Karpas-422 (cell line): ENCODE measurements around the gene DNAAF5. TPM values are rescaled to one million over a fixed set of nuclear protein-coding genes. Genes with fewer than 3 reads are reported as not detected.

Source experiments
- DNase-seq: peaks from one replicate; pipeline ENCODE4 v3.0.0-alpha.2; 2015
- H2AFZ ChIP-seq: fragments of 200-600 bp; sonication (generic); 2 replicates; pipeline ENCODE4 v1.6.1; 2014; ENCODE audit warnings: antibody characterized with exemption, low read length, mixed read lengths
- H3K27ac ChIP-seq: fragments of 200-600 bp; sonication (generic); 2 replicates; pipeline ENCODE4 v1.5.1; 2014; ENCODE audit warnings: mild to moderate bottlenecking, low read length, moderate library complexity
- H3K27me3 ChIP-seq: fragments of 200-600 bp; sonication (generic); 2 replicates; pipeline ENCODE4 v1.6.1; 2014; ENCODE audit warnings: low read length, mixed read lengths
- H3K36me3 ChIP-seq: fragments of 200-600 bp; sonication (generic); 2 replicates; pipeline ENCODE4 v1.6.1; 2014; ENCODE audit warnings: low read length, mixed read lengths; ENCODE audit not compliant: insufficient read depth
- H3K4me1 ChIP-seq: fragments of 200-600 bp; sonication (generic); 2 replicates; pipeline ENCODE4 v1.6.1; 2014; ENCODE audit warnings: mild to moderate bottlenecking, low read length, mixed read lengths
- H3K4me2 ChIP-seq: fragments of 200-600 bp; sonication (generic); 2 replicates; pipeline ENCODE4 v1.6.1; 2014; ENCODE audit warnings: low read length, low read depth, mild to moderate bottlenecking; ENCODE audit not compliant: poor library complexity, severe bottlenecking
- H3K4me3 ChIP-seq: fragments of 200-600 bp; sonication (generic); 2 replicates; pipeline ENCODE4 v1.5.1; 2014; ENCODE audit warnings: mild to moderate bottlenecking, antibody characterized with exemption, low read length, mixed read lengths
- H3K79me2 ChIP-seq: fragments of 200-600 bp; sonication (generic); 2 replicates; pipeline ENCODE4 v1.6.1; 2014; ENCODE audit warnings: mild to moderate bottlenecking, low read length, mixed read lengths
- H3K9ac ChIP-seq: fragments of 200-600 bp; sonication (generic); 2 replicates; pipeline ENCODE4 v1.6.0; 2014; ENCODE audit warnings: low read length
- H3K9me2 ChIP-seq: fragments of 200-600 bp; sonication (generic), shearing (Covaris generic); replicated peaks from 2 replicates; pipeline ENCODE4 v1.6.0; 2014; ENCODE audit warnings: mild to moderate bottlenecking, low read length, moderate library complexity; ENCODE audit not compliant: insufficient read depth
- H3K9me3 ChIP-seq: fragments of 300-700, 200-600 bp; sonication (generic); 2 replicates; pipeline ENCODE4 v1.6.1; 2014; ENCODE audit warnings: low read length, mixed read lengths
- H4K20me1 ChIP-seq: fragments of 200-600 bp; sonication (generic); 2 replicates; pipeline ENCODE4 v1.6.1; 2014; ENCODE audit warnings: mild to moderate bottlenecking, antibody characterized with exemption, low read length, low read depth; ENCODE audit not compliant: insufficient read depth
- total RNA-seq: library from RNA; depleted of rRNA; stranded (reverse); fragments of >200 nt; shearing (Covaris generic); gene quantifications from 2 replicates; pipeline ENCODE4 v1.2.3, GENCODE V29; 2014; ENCODE audit warnings: low replicate concordance

DNAAF5 gene
- total RNA-seq, 1 experiment from 2014 or later: 22.6 TPM

DNA sequence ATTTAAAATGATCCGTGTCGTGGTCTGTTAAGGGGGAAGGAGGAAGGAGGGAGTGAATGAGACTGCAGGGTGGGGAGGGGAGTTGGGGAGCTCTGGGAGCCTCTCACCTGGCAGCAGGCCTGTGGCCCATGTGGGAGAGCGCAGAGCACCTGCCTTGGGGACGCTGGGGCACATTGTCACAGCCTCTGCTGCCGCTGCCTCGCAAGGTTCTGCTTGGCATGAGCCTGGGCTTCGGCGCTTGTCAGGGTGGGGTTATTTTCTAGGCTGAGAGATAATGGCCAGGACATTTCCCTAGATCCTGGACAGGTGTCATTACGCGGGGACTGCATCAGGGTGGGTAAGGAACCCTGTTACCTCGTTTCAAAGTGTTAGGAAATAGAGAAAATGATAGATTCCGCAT, 103.6 kb downstream of the DNAAF5 start:
- peaks cover 88% of the 10 kb centered on the region for H3K79me2 ChIP-seq
- no peak for DNase-seq
- peaks cover 22% of the 10 kb centered on the region for H4K20me1 ChIP-seq
- H2AFZ ChIP-seq: no peak overlapping the region
- H3K9me2 ChIP-seq: no peaks in the 10 kb centered on the region
- H3K9me3 ChIP-seq: no peaks in the 10 kb centered on the region
- no peaks in the 10 kb centered on the region for H3K27me3 ChIP-seq
- H3K4me2 ChIP-seq: no peak overlapping the region
- H3K27ac ChIP-seq: no peak overlapping the region
- H3K4me3 ChIP-seq: no peak overlapping the region
- H3K9ac ChIP-seq: no peak overlapping the region
- no peaks in the 10 kb centered on the region for H3K36me3 ChIP-seq
- peaks cover 29% of the 10 kb centered on the region for H3K4me1 ChIP-seq

- DNase-seq: peak; percentile 65
- no peaks in the 10 kb centered on the region for H3K27me3 ChIP-seq
- peaks cover 15% of the 10 kb centered on the region for H4K20me1 ChIP-seq
- H3K9me3 ChIP-seq: no peaks in the 10 kb centered on the region
- no peak overlapping the region for H3K27ac ChIP-seq
- H3K4me2 ChIP-seq: peak overlapping the region; percentile 20
- H3K79me2 ChIP-seq: peaks cover 88% of the 10 kb centered on the region
- H3K4me1 ChIP-seq: peaks cover 41% of the 10 kb centered on the region
- no peaks in the 10 kb centered on the region for H3K36me3 ChIP-seq
- H3K4me3 ChIP-seq: no peak overlapping the region
- no peaks in the 10 kb centered on the region for H3K9me2 ChIP-seq
- H2AFZ ChIP-seq: no peak overlapping the region
- no peak overlapping the region for H3K9ac ChIP-seq
Measured at GRCh38 chr7:831596-832166, 105.2 kb downstream of the DNAAF5 start.

GRCh38 chr7:832167-832967, 105.9 kb downstream of the DNAAF5 start, which contains the start of gene SUN1:
Gene SUN1, plus strand, starts transcription at chr7:832476. Its CDS starts 49 bp downstream, at chr7:832525.
- Histone ChIP-seq H3K79me2 (peaks cover 88% of the 10 kb centered on the region), H3K9me2 (no peaks in the 10 kb centered on the region), H3K9ac (no peak within 1 kb of the TSS), H3K4me3 (no peak within 1 kb of the TSS), H3K4me1 (peaks cover 41% of the 10 kb centered on the region), H2AFZ (no peak within 1 kb of the TSS), H3K36me3 (no peaks in the 10 kb centered on the region), H3K27ac (no peak within 1 kb of the TSS), H3K9me3 (no peaks in the 10 kb centered on the region), H3K4me2 (peak within 1 kb of the TSS; percentile 20), H4K20me1 (peaks cover 13% of the 10 kb centered on the region), H3K27me3 (no peaks in the 10 kb centered on the region)
- DNase-seq: no peak

GRCh38 chr7:832968-833424, 106.5 kb downstream of the DNAAF5 start:
- H3K36me3 ChIP-seq: no peaks in the 10 kb centered on the region
- no peaks in the 10 kb centered on the region for H3K9me3 ChIP-seq
- H4K20me1 ChIP-seq: peaks cover 13% of the 10 kb centered on the region
- no peaks in the 10 kb centered on the region for H3K27me3 ChIP-seq
- no peak overlapping the region for H3K4me2 ChIP-seq
- no peak overlapping the region for H3K27ac ChIP-seq
- peaks cover 41% of the 10 kb centered on the region for H3K4me1 ChIP-seq
- H3K79me2 ChIP-seq: peaks cover 88% of the 10 kb centered on the region
- no peak overlapping the region for H3K4me3 ChIP-seq
- no peaks in the 10 kb centered on the region for H3K9me2 ChIP-seq
- no peak overlapping the region for H3K9ac ChIP-seq
- H2AFZ ChIP-seq: no peak overlapping the region
- no peak for DNase-seq

DNA sequence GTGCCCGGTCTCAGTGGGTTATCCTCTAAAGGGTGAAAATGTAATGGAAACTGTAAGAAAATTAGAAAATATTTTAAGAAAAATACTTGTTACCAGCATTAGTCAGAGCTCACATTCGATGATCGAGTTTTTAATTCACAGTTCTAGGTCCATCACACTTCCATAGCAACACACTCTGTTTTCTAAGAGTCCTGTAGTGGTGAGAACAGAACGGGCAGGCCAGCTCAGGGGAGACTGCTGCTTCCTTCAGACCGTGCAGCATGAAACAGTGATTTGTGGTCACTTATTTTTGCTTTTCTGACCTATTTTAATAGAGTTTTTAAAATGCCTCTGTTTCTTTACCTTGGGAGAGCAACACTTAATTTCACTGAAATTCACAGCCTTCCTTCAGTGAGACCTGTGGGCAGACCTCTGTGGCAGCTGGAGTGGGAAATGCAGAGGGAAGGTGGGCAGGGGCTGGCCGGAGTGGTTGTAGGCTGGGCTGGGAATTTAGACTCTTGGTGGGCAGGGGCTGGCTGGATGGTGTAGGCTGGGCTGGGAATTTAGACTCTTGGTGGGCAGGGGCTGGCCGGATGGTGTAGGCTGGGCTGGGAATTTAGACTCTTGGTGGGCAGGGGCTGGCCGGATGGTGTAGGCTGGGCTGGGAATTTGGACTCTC, 107.2 kb downstream of the DNAAF5 start:
- H3K36me3 ChIP-seq: no peaks in the 10 kb centered on the region
- H3K27ac ChIP-seq: no peak overlapping the region
- H2AFZ ChIP-seq: no peak overlapping the region
- no peak overlapping the region for H3K4me3 ChIP-seq
- no peak overlapping the region for H3K4me2 ChIP-seq
- H3K9me3 ChIP-seq: no peaks in the 10 kb centered on the region
- peaks cover 80% of the 10 kb centered on the region for H3K79me2 ChIP-seq
- peaks cover 10% of the 10 kb centered on the region for H4K20me1 ChIP-seq
- DNase-seq: no peak
- H3K27me3 ChIP-seq: no peaks in the 10 kb centered on the region
- H3K9ac ChIP-seq: no peak overlapping the region
- H3K4me1 ChIP-seq: peaks cover 37% of the 10 kb centered on the region
- no peaks in the 10 kb centered on the region for H3K9me2 ChIP-seq

DNA sequence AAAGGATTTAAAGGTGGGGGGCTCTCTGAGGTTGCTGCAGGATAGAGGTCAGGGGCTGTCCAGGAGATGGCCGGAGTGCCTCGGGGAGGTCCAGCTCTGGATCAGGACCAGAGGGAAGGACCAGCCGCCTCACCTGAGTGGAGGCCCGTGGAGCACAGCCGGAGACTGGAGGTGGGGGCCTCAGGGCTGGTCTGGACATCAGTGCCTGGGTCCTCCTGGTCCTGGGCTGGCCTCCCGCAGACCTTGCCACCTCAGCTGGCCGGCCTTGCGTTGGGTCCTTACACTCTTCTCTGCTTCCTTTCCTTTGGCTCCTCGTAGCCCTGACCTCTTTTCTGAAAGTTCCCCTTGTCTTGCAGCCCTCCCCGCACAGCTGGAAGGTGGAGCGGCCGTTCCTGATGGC, 107.8 kb downstream of the DNAAF5 start:
- no peaks in the 10 kb centered on the region for H3K9me3 ChIP-seq
- H3K36me3 ChIP-seq: no peaks in the 10 kb centered on the region; the same call in 1 of the 2 replicates
- no peaks in the 10 kb centered on the region for H3K27me3 ChIP-seq
- H3K4me2 ChIP-seq: no peak overlapping the region
- H3K4me1 ChIP-seq: peaks cover 31% of the 10 kb centered on the region
- peaks cover 75% of the 10 kb centered on the region for H3K79me2 ChIP-seq
- H3K9me2 ChIP-seq: no peaks in the 10 kb centered on the region
- no peak overlapping the region for H3K27ac ChIP-seq
- H3K4me3 ChIP-seq: no peak overlapping the region
- H3K9ac ChIP-seq: no peak overlapping the region
- H2AFZ ChIP-seq: no peak overlapping the region
- peaks cover 4% of the 10 kb centered on the region; the same call in 1 of the 2 replicates for H4K20me1 ChIP-seq
- no peak for DNase-seq

- Histone ChIP-seq H2AFZ (no peak overlapping the region), H3K9me2 (no peaks in the 10 kb centered on the region), H3K4me1 (peaks cover 30% of the 10 kb centered on the region), H3K4me3 (no peak overlapping the region), H3K27me3 (no peaks in the 10 kb centered on the region), H4K20me1 (0 out of 2 replicates have a peak, but pooled peaks cover 3% of the 10 kb centered on the region), H3K79me2 (peaks cover 70% of the 10 kb centered on the region), H3K36me3 (peaks cover 2% of the 10 kb centered on the region; the same call in 1 of the 2 replicates), H3K9ac (no peak overlapping the region; the same call in 1 of the 2 replicates), H3K9me3 (no peaks in the 10 kb centered on the region), H3K27ac (no peak overlapping the region), H3K4me2 (peak overlapping the region; percentile 43)
- DNase-seq: no peak
Measured at GRCh38 chr7:835021-835420, 108.5 kb downstream of the DNAAF5 start.
